ENCODE data around the gene SLC18A2.

Gene SLC18A2

DNA sequence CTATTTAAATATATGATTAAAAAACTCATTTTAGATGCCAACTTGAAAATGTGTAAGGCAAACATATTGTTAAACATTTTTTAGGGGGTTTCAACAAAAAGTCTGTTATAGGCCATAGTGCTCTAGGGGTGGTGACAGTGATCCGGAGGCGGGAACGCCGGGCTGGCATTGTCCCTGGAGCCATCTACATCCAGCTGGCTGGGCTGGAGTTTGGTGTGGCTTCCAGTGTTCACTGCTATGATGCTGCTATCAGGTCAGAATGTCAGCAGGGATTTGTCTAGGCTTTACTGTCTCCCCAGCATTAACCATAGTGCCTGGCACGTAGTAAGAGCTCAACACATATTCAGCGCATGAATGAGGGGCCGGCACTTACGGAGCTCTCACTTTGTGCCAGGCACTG, 1.9 kb upstream of the SLC18A2 start:
- DNase-seq = no peak

GRCh38 chr10:117239721-117240620, 943 bp upstream of the SLC18A2 start:
- DNase-seq = peak; percentile 66

- DNase-seq = peak; percentile 58
Measured at GRCh38 chr10:117241541-117242462, 888 bp downstream of the SLC18A2 start.

GRCh38 chr10:117242463-117242832, 1.5 kb downstream of the SLC18A2 start:
- no peak for DNase-seq

GRCh38 chr10:117246997-117247671, 6.2 kb downstream of the SLC18A2 start:
- no peak for DNase-seq

DNA sequence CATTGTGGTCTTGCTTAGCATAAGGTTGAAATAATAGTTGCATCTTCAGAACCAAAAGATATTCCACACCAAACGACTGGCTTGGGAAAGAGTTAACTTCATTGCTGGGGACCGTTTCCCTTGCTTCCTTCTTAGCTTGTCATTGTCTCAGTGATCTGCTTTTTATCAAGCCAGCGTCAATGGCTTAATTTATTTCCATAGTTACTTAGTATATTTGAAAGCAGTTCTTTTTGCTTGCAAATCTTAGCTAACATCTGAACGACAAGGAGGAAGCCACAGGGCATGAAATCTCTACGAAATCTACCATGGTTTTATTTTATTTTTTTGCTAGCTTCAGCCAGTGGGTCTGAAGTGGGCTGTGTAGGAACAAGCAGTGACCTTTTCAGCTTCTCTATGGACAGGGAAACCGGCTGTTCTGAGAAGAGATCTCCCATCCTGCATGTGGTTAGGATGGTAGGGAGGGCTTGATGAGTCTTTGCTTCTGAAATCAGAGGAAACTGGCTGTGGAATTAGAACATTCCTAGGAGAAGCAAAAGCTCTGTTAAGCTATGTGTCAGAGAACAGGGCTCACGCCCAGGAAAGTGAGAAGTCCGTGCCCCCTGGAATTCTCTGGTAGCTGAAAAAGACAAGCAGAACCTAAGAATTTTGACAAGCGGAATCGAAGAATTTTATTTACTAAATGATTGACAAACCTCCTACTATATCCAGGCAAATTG, 8.0 kb downstream of the SLC18A2 start:
- no peak for DNase-seq

GRCh38 chr10:117249493-117250093, 8.7 kb downstream of the SLC18A2 start:
- DNase-seq = peak; percentile 76

GRCh38 chr10:117250411-117250810, 9.5 kb downstream of the SLC18A2 start:
- DNase-seq = no peak

- no peak for DNase-seq
Measured at GRCh38 chr10:117253908-117254307, 13.0 kb downstream of the SLC18A2 start.

DNA sequence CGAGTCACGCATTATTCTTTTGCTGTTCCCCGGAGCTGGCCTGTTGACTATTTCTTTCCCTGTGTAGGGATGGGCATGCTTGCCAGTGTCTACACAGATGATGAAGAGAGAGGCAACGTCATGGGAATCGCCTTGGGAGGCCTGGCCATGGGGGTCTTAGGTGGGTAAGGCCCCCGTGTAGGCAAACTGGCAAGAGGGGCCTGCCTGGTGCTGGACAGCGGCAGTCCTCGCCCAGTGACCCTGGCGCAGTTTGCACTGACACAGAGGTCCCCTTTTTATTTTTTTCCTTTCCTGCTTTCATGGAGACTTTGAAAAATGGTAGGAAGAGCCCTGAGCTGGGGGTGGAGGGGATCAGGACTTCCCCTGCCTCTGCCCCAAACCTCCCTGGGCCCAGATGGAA, 13.4 kb downstream of the SLC18A2 start:
- no peak for DNase-seq

- DNase-seq = no peak
Measured at GRCh38 chr10:117254774-117255735, 14.1 kb downstream of the SLC18A2 start.

- DNase-seq = no peak
Measured at GRCh38 chr10:117255835-117256460, 15.0 kb downstream of the SLC18A2 start.

DNA sequence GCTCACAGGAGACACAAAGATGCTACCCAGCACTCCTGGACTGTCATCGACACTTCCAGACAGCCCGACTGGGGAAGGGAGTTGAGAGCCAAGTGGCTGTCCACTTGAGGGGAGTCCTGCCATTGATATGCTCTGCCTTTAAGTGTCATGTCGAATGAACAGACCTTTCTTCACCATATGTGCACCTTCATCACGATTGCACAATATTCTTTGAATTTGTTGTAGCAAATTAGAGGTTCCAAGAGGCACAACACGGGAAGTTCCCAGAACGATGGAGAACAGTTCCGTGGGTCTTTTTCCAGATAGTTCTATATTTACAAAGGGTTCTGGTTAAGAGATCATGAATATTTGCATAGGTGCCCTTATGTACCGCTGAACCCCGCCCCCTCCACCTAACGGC, 16.0 kb downstream of the SLC18A2 start:
- DNase-seq = no peak

- DNase-seq = peak; percentile 89
Measured at GRCh38 chr10:117257721-117258120, 16.8 kb downstream of the SLC18A2 start.

DNA sequence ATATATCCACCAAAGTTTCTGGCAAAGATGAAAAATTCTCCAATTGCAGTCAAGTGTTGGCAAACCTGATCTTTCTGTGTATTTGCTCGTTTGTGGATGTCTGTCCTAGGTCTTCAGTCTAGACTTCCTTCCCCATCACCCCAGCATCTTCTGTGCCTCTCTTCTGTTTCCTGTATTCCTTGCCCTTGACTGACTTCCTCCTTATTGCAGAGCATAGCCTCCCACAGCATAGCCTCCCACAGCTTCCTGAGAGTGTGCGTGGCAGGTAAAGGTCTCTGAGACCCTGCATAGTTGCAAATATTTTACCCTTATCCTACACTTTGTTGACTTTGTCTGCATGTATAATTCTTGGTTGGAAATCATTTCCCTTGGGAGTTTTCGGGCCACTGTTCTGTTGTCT, 18.4 kb downstream of the SLC18A2 start:
- DNase-seq = peak; percentile 5

DNA sequence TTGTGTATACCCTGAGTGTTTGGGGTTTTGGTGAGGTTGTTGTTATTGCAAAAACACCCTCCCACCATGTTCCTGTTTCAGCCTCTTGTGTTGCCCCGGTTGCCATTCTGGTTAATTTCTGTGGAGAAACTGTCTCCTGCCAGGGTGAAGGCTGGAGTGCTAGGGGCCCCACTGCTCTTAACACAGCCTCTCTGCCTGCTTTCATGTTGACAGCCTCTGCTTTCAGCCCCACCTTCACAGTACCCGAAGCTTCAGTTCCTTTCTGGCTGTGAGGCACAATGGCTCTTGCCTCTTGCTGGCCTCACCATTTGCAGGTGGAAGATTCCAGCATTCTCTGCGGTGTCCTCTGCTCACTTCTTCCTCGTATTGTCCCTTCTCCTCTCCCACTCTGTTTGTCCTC, 19.2 kb downstream of the SLC18A2 start:
- DNase-seq = peak; percentile 26

DNA sequence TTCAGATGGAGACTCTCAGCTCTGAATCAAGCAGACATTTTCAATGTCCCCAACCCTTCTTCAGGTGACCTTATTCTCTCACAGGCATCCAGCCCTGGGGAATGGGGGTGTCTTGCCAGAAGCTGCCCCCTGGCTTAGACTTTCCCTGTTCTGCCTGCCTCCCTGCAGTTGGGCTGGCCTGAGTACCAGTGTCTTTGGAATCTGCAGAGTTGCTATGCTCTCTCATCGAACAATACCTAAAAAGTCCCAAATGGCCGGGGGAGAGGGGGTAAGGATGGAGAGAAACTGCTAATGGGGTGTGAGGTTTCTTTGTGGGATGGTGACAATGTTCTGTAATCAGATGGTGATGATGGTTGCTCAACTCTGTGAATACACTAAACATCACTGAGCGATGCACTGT, 20.6 kb downstream of the SLC18A2 start:
- no peak for DNase-seq

DNA sequence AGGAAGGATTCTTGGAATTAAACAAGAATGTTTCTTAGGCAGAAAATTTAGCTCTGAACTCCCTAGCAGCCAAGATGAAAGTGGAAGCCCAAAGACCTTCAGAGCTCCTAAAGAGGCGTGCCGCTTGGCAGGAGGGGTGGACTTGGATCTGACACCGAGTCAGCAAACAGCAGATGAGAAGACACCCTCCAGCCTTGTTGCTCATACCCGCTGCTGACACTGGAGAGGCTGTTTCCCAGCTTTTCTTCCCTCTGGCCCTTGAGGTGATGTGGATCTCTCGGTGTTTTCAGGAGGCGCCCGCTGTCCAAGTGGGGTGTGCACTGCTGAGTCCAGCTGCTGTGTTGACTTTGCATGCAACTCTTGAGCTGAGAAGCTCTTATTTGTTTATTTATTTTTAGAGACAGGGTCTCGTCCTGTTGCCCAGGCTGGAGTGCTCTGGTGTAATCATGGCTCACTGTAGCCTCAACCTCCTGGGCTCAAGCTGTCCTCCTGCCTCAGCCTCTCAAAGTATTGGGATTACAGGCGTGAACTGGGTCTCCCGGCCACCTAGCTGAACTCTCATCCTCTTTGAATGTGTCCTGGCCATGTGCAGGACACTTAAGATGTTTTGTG, 21.5 kb downstream of the SLC18A2 start:
- no peak for DNase-seq

DNA sequence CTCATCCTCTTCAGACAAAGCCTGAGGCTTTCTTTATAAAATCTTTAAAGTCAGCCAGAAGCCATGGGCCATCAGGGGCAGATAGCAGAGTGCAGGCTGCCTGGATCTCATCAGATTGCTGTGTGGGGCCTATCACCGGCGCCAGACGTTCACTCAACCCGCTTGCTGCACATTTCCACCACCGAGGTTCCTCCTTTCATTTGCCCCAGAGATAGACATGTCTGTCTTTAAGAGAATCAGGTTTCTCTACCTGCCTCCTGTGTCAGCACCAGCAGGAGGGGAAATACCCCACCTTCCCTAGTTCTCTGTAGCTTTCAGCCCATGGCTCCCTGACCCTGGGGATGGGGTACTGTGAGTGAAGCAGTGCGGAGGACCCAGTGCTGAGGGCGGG, 22.0 kb downstream of the SLC18A2 start:
- no peak for DNase-seq

GRCh38 chr10:117264782-117265181, 23.9 kb downstream of the SLC18A2 start:
- DNase-seq = peak; percentile 84
